Suprapubic skin (tissue), 3 donors: ENCODE results near the gene BIN1.
"Not testable (repeated sequence)": the region's sequence is repeated elsewhere in the genome, so short reads cannot be mapped to it uniquely, and the experiment has no call there.

ENCODE experiments used
- CTCF ChIP-seq, 2 donors: fragments of 200-600 bp in 1 of 2; fragments of 450-650 bp in 1 of 2; sonication (generic) in 1 of 2; IDR thresholded peaks; one replicate each; pipeline ENCODE4 v1.5.1; 2016 to 2019; ENCODE audit warnings: antibody characterized with exemption in 2 of 2, mild to moderate bottlenecking in 1 of 2, moderate library complexity in 1 of 2
- POLR2AphosphoS5 ChIP-seq, 3 donors: sonication (generic); formaldehyde crosslinking; IDR thresholded peaks; one replicate each; pipeline ENCODE4 v1.6.1; 2017; ENCODE audit warnings: antibody characterized with exemption in 3 of 3

DNA sequence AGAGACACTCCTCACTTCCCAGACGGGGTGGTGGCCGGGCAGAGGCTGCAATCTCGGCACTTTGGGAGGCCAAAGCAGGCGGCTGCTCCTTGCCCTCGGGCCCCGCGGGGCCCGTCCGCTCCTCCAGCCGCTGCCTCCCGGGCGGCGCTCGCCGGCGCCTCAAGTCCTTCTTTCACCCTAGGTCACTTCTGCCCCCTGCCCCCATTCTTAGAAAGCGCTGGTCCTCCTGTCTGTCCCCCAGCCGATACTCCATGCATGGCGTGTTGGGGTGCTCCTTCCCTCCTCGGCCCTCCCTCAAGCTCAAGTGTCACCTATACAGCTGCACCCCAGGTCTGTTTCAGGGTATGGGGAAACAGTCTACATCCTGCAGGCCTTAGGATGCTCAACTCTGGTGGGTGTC lies 13.5 kb upstream of the BIN1 start:
- not testable (repeated sequence) for TF ChIP-seq CTCF, POLR2AphosphoS5 (IDR thresholded peaks at IDR 0.05)
